Trophoblast cell (in vitro differentiated cells and primary cell): Measurements from ENCODE around the gene PRMT5.
"Not testable (repeated sequence)": the region's sequence is repeated elsewhere in the genome, so short reads cannot be mapped to it uniquely, and the experiment has no call there.

Source experiments
- DNase-seq, 2 donors: peaks; one replicate each; pipeline ENCODE4 v3.0.0-alpha.2; 2016
- H2AFZ ChIP-seq: 2 replicates; pipeline ENCODE4 v1.6.1; 2013; ENCODE audit warnings: low read length, moderate library complexity, mild to moderate bottlenecking; ENCODE audit not compliant: insufficient read depth, poor library complexity
- H2AK5ac ChIP-seq: 2 replicates; pipeline ENCODE4 v1.6.1; 2013; ENCODE audit warnings: mild to moderate bottlenecking, low read length
- H2BK120ac ChIP-seq: 2 replicates; pipeline ENCODE4 v1.6.1; 2013; ENCODE audit warnings: low read length, mild to moderate bottlenecking, moderate library complexity; ENCODE audit not compliant: insufficient read depth, poor library complexity
- H2BK12ac ChIP-seq: 2 replicates; pipeline ENCODE4 v1.6.1; 2013; ENCODE audit warnings: mild to moderate bottlenecking, low read length, moderate library complexity
- H2BK5ac ChIP-seq: 2 replicates; pipeline ENCODE4 v1.6.1; 2013; ENCODE audit warnings: low read length, low read depth, moderate library complexity, mild to moderate bottlenecking; ENCODE audit not compliant: poor library complexity
- H3K14ac ChIP-seq: 2 replicates; pipeline ENCODE4 v1.6.1; 2013; ENCODE audit warnings: mild to moderate bottlenecking, low read length
- H3K18ac ChIP-seq: 2 replicates; pipeline ENCODE4 v1.6.1; 2013; ENCODE audit warnings: mild to moderate bottlenecking, low read length
- H3K23ac ChIP-seq: 2 replicates; pipeline ENCODE4 v1.6.1; 2013; ENCODE audit warnings: low read length
- H3K27ac ChIP-seq: 2 replicates; pipeline ENCODE4 v1.5.1; 2013; ENCODE audit warnings: low read depth, mild to moderate bottlenecking, inconsistent platforms, low read length, moderate library complexity
- H3K27me3 ChIP-seq: 2 replicates; pipeline ENCODE4 v1.6.1; 2013; ENCODE audit warnings: inconsistent platforms, mild to moderate bottlenecking, low read length, moderate library complexity; ENCODE audit not compliant: insufficient read depth
- H3K36me3 ChIP-seq, 2 experiments: 1 replicate in 1 of 2; 2 replicates in 1 of 2; pipeline ENCODE4 v1.6.1; 2013; ENCODE audit warnings: low read length in 2 of 2, mild to moderate bottlenecking in 2 of 2, moderate library complexity in 1 of 2; ENCODE audit not compliant: insufficient read depth in 2 of 2, control insufficient read depth in 1 of 2
- H3K4ac ChIP-seq: 2 replicates; pipeline ENCODE4 v1.6.1; 2013; ENCODE audit warnings: low read depth, mild to moderate bottlenecking, low read length, moderate library complexity
- H3K4me1 ChIP-seq, 2 experiments: 1 replicate in 1 of 2; 2 replicates in 1 of 2; pipeline ENCODE4 v1.6.1; 2013; ENCODE audit warnings: low read length in 2 of 2, mild to moderate bottlenecking in 2 of 2, moderate library complexity in 1 of 2; ENCODE audit not compliant: insufficient read depth in 2 of 2, control insufficient read depth in 1 of 2
- H3K4me2 ChIP-seq: 2 replicates; pipeline ENCODE4 v1.6.1; 2013; ENCODE audit warnings: inconsistent platforms, mild to moderate bottlenecking, low read length, moderate library complexity
- H3K4me3 ChIP-seq: 2 replicates; pipeline ENCODE4 v1.5.1; 2013; ENCODE audit warnings: mild to moderate bottlenecking, low read depth, low read length, inconsistent platforms
- H3K79me1 ChIP-seq: one replicate; pipeline ENCODE4 v1.6.1; 2013; ENCODE audit warnings: low read length
- H3K79me2 ChIP-seq: 2 replicates; pipeline ENCODE4 v1.6.1; 2013; ENCODE audit warnings: low read length, mild to moderate bottlenecking; ENCODE audit not compliant: control insufficient read depth, insufficient read depth, poor library complexity
- H3K9ac ChIP-seq: 2 replicates; pipeline ENCODE4 v1.6.1; 2013; ENCODE audit warnings: mild to moderate bottlenecking, low read length
- H3K9me3 ChIP-seq: 2 replicates; pipeline ENCODE4 v1.6.1; 2013; ENCODE audit warnings: low read depth, mild to moderate bottlenecking, control low read depth, inconsistent platforms, low read length; ENCODE audit not compliant: insufficient read depth
- H4K12ac ChIP-seq: 2 replicates; pipeline ENCODE4 v1.6.1; 2013; ENCODE audit warnings: low read depth, mild to moderate bottlenecking, low read length, moderate library complexity
- H4K8ac ChIP-seq: 2 replicates; pipeline ENCODE4 v1.6.1; 2013; ENCODE audit warnings: low read depth, mild to moderate bottlenecking, low read length, moderate library complexity
- H4K91ac ChIP-seq: one replicate; pipeline ENCODE4 v1.6.1; 2013; ENCODE audit warnings: low read depth, mild to moderate bottlenecking, low read length, moderate library complexity
- WGBS: extraction: QIAGEN DNeasy Blood & Tissue Kit; methylation state at CpG from one replicate; pipeline ENCODE4 v1.1.7; 2013; ENCODE audit warnings: missing lambda C conversion rate; ENCODE audit not compliant: insufficient read length, insufficient coverage; ENCODE audit errors: extremely low coverage; 5-methylcytosine and 5-hydroxymethylcytosine counted together

PRMT5 gene

DNA sequence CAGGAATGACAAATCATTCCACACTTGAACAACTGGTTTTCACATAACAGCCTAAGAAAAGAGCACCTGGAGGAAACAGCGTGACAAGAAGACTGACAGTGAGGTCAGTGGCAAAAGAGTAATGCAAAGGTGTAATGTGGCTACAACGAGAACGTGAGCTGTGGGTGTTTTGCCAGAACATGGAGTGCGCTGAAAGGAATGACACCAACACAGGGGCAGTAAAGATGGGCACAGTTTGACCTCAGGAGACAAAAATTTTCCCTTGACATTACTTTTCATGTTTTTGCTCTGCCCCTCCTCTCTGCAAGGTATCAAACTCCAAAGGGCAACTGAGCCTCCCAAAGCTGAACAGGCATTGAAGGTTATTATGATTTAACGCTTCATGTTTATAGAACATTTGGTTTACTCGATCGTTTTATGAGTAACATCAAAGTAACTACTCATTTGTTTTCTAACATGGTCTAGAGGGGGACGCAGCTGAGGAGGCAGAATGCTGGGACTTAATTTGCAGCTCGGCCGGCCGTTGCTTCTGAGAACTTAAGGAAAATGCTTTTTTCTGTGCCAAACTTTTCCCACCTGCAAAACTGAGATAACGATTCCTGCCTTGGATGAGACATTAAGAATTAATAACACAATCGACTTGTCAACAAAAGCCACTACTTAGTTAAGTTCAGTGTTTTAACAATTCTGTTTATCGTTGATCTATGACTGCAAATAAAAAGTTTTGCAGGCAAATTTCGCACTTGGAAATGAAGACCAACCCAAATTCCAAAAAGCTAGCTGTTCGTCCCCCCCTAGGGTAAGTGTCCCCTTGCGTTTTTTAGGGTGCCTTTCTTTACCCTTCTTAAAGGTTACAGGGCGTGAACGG is 26.8 kb upstream of the PRMT5 start:
- Histone ChIP-seq H3K27ac (peak overlapping the region; percentile 88), H3K4me2 (peak overlapping the region; percentile 57), H2BK12ac (no peak overlapping the region), H3K4me1 (peaks cover 2 to 8% of the 10 kb centered on the region in 2 experiments), H3K36me3 (no peaks in the 10 kb centered on the region), H3K18ac (no peak overlapping the region), H4K91ac (peak overlapping the region; percentile 20), H2BK120ac (peak overlapping the region; percentile 28), H3K79me2 (peaks cover 5% of the 10 kb centered on the region), H3K9me3 (no peaks in the 10 kb centered on the region), H3K79me1 (peaks cover 11% of the 10 kb centered on the region), H2BK5ac (peak overlapping the region; percentile 68), H3K9ac (peak overlapping the region; percentile 51), H3K27me3 (no peaks in the 10 kb centered on the region), H3K4ac (no peak overlapping the region), H4K8ac (peak overlapping the region; percentile 8), H3K14ac (peak overlapping the region; percentile 11), H2AFZ (no peak overlapping the region), H2AK5ac (no peak overlapping the region), H4K12ac (no peak overlapping the region), H3K23ac (no peak overlapping the region), H3K4me3 (no peak overlapping the region)
- peak; percentile 35 to 80 for DNase-seq
- WGBS = no CpG with 5 or more reads among the region's 19 CpGs

DNA sequence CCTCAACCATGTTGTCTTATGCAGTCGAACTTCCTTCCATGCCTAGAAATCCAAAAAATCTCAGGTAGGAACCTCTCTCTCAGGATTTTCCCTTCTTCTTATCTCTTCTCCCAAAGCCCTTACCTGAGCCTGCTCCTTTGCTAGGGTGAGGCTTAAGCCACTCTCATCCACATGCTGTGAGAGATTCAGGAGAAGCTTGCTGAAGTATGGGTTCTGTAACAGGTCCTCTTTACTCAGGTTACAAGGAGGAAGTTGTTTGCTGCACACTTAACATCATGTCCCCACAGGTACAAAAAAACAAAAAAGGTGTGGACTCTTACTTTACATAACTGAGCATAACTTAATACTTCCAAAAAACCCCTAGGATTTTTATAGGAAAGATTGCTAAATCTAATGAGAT is 23.2 kb upstream of the PRMT5 start:
- peaks cover 5% of the 10 kb centered on the region for H3K79me2 ChIP-seq
- no peak overlapping the region for H4K8ac ChIP-seq
- WGBS = no CpG with 5 or more reads among the region's 1 CpG
- peaks cover 6 to 8% of the 10 kb centered on the region in 2 experiments for H3K36me3 ChIP-seq
- H2AK5ac ChIP-seq = no peak overlapping the region
- H3K4me3 ChIP-seq = no peak overlapping the region
- no peaks in the 10 kb centered on the region for H3K27me3 ChIP-seq
- peaks cover 9% of the 10 kb centered on the region for H3K79me1 ChIP-seq
- H3K9me3 ChIP-seq = no peaks in the 10 kb centered on the region
- peaks cover 2 to 8% of the 10 kb centered on the region in 2 experiments for H3K4me1 ChIP-seq
- H3K23ac ChIP-seq = no peak overlapping the region
- H2BK12ac ChIP-seq = no peak overlapping the region
- DNase-seq = no peak
- H3K4ac ChIP-seq = no peak overlapping the region
- H3K27ac ChIP-seq = no peak overlapping the region
- H3K18ac ChIP-seq = no peak overlapping the region
- H3K9ac ChIP-seq = no peak overlapping the region
- no peak overlapping the region for H2BK120ac ChIP-seq
- H4K12ac ChIP-seq = no peak overlapping the region
- no peak overlapping the region for H3K4me2 ChIP-seq
- no peak overlapping the region for H3K14ac ChIP-seq
- no peak overlapping the region for H2AFZ ChIP-seq
- H2BK5ac ChIP-seq = no peak overlapping the region
- no peak overlapping the region for H4K91ac ChIP-seq

DNA sequence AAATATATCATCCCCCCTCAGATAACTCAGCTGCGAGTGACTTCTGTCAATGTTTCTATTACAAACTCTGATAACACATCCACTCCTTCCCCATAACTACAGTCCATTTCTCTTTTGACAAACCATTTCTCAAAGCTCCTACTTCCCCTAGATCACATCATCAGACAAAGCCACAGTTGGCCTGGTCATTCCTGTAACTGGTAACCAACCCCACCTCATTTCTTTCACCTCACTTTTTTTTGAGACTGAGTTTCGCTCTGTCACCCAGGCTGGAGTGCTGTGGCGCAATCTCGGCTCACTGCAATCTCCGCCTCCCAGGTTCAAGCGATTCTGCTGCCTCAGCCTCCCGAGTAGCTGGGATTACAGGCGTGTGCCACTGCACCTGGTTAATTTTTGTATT is 22.6 kb upstream of the PRMT5 start:
- not testable (repeated sequence) for H3K79me1 ChIP-seq, H3K9ac ChIP-seq, H2BK120ac ChIP-seq, H3K27ac ChIP-seq, H2BK12ac ChIP-seq, H4K8ac ChIP-seq, H2AFZ ChIP-seq, H3K4me2 ChIP-seq, H3K4ac ChIP-seq, H3K79me2 ChIP-seq, H3K4me3 ChIP-seq, H2AK5ac ChIP-seq, DNase-seq, H3K18ac ChIP-seq, H3K27me3 ChIP-seq, H2BK5ac ChIP-seq, H4K12ac ChIP-seq, H4K91ac ChIP-seq, H3K23ac ChIP-seq, H3K4me1 ChIP-seq, H3K9me3 ChIP-seq, H3K14ac ChIP-seq
- peaks cover 11 to 12% of the 10 kb centered on the region in 2 experiments for H3K36me3 ChIP-seq
- no CpG with 5 or more reads among the region's 8 CpGs for WGBS

DNA sequence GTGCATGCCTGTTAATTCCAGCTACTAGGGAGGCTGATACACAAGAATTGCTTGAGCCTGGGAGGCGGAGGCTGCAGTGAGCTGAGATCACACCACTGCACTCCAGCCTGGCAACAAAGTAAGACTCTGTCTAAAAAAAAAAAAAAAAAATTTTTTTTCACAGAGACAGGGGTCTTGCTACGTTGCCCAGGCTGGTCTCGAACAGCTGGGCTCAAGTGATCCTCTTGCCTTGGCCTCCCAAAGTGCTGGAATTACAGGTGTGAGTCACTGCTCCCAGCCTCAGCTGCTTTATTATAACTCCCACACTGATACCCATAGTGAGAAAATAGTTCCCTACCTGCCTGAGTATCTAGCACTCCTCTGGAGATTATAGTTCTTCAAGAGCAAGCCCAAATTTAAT is 16.5 kb upstream of the PRMT5 start:
- WGBS = no CpG with 5 or more reads among the region's 3 CpGs
- no peak overlapping the region for H3K18ac ChIP-seq
- no peaks in the 10 kb centered on the region for H3K4me1 ChIP-seq
- no peak overlapping the region for H4K12ac ChIP-seq
- no peaks in the 10 kb centered on the region for H3K79me2 ChIP-seq
- H4K91ac ChIP-seq = no peak overlapping the region
- H3K27ac ChIP-seq = no peak overlapping the region
- no peak overlapping the region for H2BK5ac ChIP-seq
- no peak overlapping the region for H2AK5ac ChIP-seq
- H2BK120ac ChIP-seq = no peak overlapping the region
- no peaks in the 10 kb centered on the region for H3K79me1 ChIP-seq
- no peak overlapping the region for H3K23ac ChIP-seq
- H3K36me3 ChIP-seq = peaks cover 18 to 21% of the 10 kb centered on the region in 2 experiments
- H3K9me3 ChIP-seq = no peaks in the 10 kb centered on the region
- H3K9ac ChIP-seq = no peak overlapping the region
- no peak for DNase-seq
- no peak overlapping the region for H3K4ac ChIP-seq
- H3K27me3 ChIP-seq = no peaks in the 10 kb centered on the region
- no peak overlapping the region for H2BK12ac ChIP-seq
- no peak overlapping the region for H2AFZ ChIP-seq
- no peak overlapping the region for H3K4me3 ChIP-seq
- no peak overlapping the region for H4K8ac ChIP-seq
- no peak overlapping the region for H3K14ac ChIP-seq
- no peak overlapping the region for H3K4me2 ChIP-seq
